HG03565 (cell line): ENCODE data around the gene RNF225.
"Not testable (repeated sequence)": the region's sequence is repeated elsewhere in the genome, so short reads cannot be mapped to it uniquely, and the experiment has no call there.

Source experiments
- ATAC-seq: cut with Tn5 transposase; IDR thresholded peaks from one replicate; pipeline ENCODE4 v1.9.1; 2021; ENCODE audit warnings: mild to moderate bottlenecking, moderate library complexity; ENCODE audit not compliant: unreplicated experiment

The RNF225 gene

DNA sequence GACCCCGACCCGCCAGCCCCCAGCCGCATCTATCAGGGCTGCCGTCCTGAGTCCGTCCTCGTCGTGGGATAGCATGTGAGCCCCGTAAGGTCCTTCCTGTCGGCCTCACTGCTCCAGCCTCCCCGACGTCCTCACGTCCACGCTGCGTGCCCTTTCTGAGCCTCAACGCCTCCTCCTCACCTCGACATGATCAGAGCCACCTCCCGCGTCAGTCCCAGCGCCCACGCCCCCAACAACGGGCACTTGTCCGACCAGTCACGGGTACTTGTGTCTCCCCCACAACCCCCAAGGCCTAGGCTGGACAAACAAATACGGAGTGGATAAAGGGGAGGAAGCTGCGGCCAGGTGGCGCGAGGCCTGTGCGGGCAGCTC, 33.6 kb upstream of the RNF225 start:
- peak; percentile 1 for ATAC-seq

DNA sequence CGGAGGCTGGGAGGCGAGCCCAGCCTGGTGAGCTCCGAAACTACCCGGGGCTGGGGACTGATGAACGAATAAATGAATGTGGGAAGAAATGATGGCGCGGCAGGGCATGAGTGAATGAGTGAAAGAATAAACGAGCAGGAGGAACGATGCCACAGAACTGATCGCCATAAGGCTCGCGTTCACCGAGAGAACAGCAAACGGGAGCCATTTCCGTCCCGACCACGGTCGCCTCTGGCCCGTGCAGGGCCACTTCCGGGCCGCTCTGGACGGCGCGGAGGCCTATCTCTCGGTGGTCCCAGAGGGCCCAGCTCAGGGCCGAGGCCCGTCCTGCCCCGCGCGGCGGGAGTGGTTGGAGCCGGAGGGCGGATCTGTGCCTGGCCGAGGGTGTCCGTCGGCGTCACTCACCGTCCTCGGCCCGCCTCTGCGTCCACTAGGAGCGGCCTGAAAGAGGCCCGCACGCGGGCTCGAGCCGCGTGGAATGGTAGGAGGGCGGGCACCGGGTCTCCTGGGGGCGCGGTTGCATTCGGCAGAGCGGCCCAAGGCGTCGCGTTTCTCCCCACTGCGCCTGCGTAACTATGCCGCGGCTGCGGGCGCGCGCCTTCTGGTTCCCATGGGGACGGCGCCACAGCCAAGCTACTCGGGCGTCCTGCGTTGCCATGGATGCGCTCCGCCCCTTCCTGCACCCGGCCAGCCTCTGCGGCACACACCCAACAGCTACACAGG, 33.0 kb upstream of the RNF225 start, which contains the start of gene ZNF497:
TSS of gene ZNF497 (minus strand) at position 480 of the 723 bp plus-strand sequence. CDS start 5,116 bp downstream, outside the sequence.
- peak; percentile 82 for ATAC-seq

GRCh38 chr19:58364146-58364545, 31.3 kb upstream of the RNF225 start:
- no peak for ATAC-seq

GRCh38 chr19:58366585-58367430, 28.6 kb upstream of the RNF225 start:
- ATAC-seq: no peak

DNA sequence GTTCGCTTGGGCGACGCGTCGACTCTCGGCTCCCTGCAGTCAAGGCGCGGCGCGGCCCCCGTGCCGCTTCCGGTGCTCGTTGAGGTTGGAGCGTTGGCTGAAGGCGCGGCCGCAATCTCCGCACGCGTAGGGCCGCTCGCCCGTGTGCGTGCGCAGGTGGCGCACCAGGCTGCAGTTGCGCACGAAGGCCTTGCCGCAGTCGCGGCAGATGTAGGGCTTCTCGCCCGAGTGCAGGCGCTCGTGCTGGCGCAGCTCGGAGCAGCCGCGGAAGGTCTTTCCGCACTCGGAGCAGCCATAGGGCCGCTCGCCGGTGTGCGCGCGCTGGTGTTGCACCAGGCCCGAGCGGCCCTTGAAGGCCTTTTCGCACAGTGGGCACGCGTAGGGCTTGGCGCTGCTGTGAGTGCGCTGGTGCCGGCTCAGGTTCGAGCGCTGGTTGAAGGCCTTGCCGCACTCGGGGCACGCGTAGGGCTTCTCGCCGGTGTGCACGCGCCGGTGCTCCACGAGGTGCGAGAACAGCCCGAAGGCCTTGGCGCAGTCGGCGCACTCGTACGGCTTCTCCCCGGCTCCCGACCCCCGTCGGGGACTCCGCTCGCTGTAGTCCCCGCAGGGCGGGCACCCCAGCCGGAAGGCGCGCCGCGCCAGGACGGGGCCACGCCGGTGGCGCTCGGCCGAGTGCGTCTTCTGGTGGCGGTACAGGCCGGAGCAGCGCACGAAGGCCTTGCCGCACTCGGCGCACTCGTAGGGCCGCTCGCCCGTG, 27.6 kb upstream of the RNF225 start:
- no peak for ATAC-seq

DNA sequence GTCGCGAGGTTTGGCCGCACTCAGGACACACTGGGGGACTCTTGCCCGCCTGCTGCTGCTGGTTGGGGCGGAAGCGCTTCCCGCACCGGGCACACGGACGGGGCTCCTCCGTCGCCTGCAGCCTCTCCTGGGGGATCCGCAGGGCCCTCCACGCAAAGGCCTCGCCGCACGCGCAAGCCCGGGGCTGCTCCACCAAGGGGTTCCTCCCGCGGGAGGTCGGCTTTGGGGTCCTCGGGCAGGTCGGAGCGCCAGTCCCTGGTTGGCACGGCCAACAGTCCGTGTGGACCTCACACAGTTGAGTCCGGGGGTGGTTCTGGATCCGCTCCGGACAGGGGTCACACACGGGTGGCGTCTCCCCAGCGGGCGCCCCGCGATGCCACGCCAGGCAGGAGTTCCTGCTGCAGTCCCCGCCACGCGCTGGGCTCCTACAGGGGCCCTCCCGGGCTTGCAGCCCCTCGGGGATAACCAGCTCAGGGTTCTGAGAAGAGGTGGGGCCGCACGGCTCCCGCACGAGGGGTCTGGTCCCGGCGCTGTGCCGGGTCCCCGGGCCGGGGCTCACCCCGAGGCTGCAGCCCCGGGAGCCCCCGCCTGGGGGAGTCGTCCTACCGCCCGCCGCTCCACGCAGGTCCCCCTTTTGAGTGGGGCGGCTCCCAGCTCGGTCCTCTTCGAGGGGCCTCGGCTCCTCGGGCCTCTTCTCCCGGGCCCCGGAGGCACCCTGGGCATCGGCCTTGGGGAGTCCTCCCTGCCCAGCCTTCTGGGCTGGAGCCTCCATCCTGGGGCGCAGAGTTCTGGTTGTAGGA, 26.7 kb upstream of the RNF225 start:
- no peak for ATAC-seq

DNA sequence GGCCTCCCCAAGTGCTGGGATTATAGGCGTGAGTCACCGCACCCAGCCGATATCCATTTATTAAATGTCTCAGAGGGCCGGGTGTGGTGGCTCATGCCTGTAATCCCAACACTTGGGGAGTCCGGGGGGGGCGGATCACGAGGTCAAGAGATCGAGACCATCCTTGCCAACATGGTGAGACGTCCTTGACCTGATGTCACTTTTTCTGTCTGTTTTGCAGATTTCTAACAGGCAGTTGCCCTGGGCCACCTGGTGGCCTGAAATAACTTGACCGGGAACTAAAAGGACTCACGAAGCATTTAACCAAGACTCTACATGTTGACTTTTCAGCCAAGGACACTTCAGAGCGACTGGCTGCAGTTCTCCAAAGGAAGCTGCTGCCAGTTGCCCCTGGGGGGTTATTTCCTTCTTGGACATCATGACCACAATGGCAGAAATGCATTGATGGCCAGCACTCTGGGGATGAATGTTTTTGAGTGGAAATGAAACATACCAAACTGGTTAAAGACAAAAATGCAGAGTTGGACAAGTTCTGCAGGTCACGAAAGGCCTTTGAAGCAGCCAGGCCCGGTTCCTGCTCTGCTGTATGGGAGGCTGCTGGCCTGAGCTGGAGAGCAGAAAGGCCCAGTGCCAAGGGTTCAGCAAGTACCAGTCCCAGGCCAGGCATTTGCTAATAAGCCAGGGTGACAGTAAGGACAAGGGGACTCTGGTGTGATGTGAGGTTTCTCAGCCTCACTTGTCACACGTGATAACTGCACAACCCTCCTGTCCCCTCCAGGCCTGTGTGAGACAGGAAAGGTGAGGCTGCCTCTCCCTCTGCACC, 22.9 kb upstream of the RNF225 start:
- no peak for ATAC-seq

- no peak for ATAC-seq
Measured at GRCh38 chr19:58374200-58374599, 21.3 kb upstream of the RNF225 start.

- not testable (repeated sequence) for ATAC-seq
Measured at GRCh38 chr19:58376724-58377123, 18.7 kb upstream of the RNF225 start.

GRCh38 chr19:58379246-58379645, 16.2 kb upstream of the RNF225 start:
- ATAC-seq: no peak

- ATAC-seq: no peak
Measured at GRCh38 chr19:58380037-58380661, 15.3 kb upstream of the RNF225 start.

DNA sequence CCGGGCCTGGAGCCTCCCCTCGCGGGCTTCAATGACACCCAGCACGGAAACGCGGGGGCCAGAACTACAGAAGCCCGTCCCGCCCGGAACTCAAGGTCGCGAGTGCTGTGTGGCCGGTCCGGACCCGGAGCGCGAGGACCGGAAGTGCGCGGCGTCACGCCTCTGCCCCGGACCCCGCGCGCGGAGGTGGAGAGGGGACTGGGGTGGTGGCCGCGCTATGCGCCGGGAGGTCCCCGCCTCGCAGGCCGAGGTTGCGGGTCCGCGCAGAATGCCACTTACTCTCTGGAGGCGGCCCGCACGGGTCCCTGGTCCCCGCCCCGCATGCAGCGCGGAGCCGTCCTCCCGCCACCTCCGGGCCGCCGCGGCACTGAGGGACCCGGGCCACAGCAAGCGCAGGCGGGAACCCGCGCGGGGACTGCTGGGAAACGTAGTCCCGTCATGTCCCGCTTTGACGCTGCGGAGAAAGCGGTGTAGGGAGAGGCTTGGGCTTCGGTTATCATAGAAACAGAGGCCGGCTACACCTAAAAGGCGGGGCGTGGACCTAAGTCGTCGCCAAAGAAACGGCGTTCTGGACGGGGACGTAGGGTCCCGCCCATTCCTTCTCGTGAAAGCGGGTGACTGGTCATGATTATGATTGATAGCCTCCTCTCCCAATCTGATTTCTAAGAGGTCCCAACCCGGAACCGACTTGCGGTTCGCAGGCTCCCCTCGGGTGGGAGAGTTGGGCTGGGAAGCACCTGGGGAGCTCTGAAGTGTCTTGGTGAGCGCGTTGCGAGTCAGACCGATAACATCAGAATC, 14.6 kb upstream of the RNF225 start, which contains the start of gene ZNF837:
TSS of gene ZNF837 (minus strand) at position 369 of the 798 bp plus-strand sequence. CDS start 11,698 bp downstream, outside the sequence.
- ATAC-seq: peak; percentile 63

- ATAC-seq: no peak
Measured at GRCh38 chr19:58381460-58382212, 13.8 kb upstream of the RNF225 start.

DNA sequence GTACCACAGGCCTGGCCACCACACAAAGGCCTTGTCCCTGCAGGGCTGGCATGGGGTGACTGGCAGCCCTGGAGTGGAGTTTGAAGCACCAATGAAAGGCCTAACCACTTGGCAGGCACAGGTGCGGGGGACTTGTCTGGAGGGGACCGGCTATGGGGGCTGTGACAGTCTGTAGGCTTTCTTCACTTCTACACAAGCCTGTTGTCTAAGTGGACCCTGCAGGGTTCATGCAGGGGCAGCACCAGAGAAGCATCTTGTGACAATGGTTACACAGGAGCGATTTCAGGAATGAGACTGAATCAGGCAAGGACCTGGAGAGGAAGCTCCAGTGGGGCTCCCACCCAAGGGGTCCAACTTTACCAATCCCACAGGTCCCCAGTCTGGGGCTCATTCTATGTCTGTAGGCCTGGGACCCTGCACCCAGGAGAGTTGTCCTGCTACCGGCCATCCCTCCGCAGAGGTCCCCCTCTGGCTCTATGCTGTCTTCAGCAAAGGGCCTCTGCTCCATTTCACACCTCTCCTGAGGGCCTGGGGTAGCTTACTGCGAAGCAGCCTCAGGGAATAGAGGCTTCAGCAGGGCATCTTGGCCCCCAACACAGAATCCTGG, 12.4 kb upstream of the RNF225 start:
- ATAC-seq: no peak

- ATAC-seq: no peak
Measured at GRCh38 chr19:58385313-58385890, 10.1 kb upstream of the RNF225 start.

GRCh38 chr19:58385891-58386575, 9.4 kb upstream of the RNF225 start:
- ATAC-seq: no peak
